HG03521 (cell line): Measurements from ENCODE around the gene CPVL.

ENCODE experiments used
- ATAC-seq: cut with Tn5 transposase; IDR thresholded peaks from one replicate; pipeline ENCODE4 v1.9.1; 2021; ENCODE audit warnings: mild to moderate bottlenecking, moderate library complexity; ENCODE audit not compliant: unreplicated experiment

Gene CPVL

GRCh38 chr7:29053105-29053872 is 93.0 kb downstream of the CPVL start:
- no peak for ATAC-seq

GRCh38 chr7:29046978-29047377 is 99.4 kb downstream of the CPVL start:
- ATAC-seq: no peak

GRCh38 chr7:29045258-29046086 is 100.9 kb downstream of the CPVL start:
- no peak for ATAC-seq

- ATAC-seq: no peak
These were observed 101.8 kb downstream of the CPVL start for GRCh38 chr7:29044554-29044953.

- ATAC-seq: no peak
These were observed 102.8 kb downstream of the CPVL start for GRCh38 chr7:29043576-29043975.

- ATAC-seq: no peak
These were observed 103.5 kb downstream of the CPVL start for GRCh38 chr7:29042824-29043231.

GRCh38 chr7:29041991-29042390 is 104.3 kb downstream of the CPVL start:
- ATAC-seq: no peak

- ATAC-seq: no peak
These were observed 105.8 kb downstream of the CPVL start for GRCh38 chr7:29040579-29040925.

GRCh38 chr7:29039821-29040578 is 106.3 kb downstream of the CPVL start:
- ATAC-seq: no peak

- no peak for ATAC-seq
These were observed 107.9 kb downstream of the CPVL start for GRCh38 chr7:29038463-29038862.

GRCh38 chr7:29035044-29035740 is 111.1 kb downstream of the CPVL start:
- ATAC-seq: no peak

GRCh38 chr7:29033584-29033983 is 112.8 kb downstream of the CPVL start:
- ATAC-seq: no peak

GRCh38 chr7:29032146-29032545 is 114.2 kb downstream of the CPVL start:
- no peak for ATAC-seq

- ATAC-seq: no peak
These were observed 115.5 kb downstream of the CPVL start for GRCh38 chr7:29030781-29031275.

GRCh38 chr7:29022291-29022988 is 123.9 kb downstream of the CPVL start:
- ATAC-seq: no peak

GRCh38 chr7:29019896-29020295 is 126.4 kb downstream of the CPVL start:
- ATAC-seq: no peak

- ATAC-seq: no peak
These were observed 127.0 kb downstream of the CPVL start for GRCh38 chr7:29019387-29019786.

GRCh38 chr7:29017713-29018112 is 128.6 kb downstream of the CPVL start:
- ATAC-seq: no peak

GRCh38 chr7:29014725-29015124 is 131.6 kb downstream of the CPVL start:
- no peak for ATAC-seq

GRCh38 chr7:29013931-29014330 is 132.4 kb downstream of the CPVL start:
- no peak for ATAC-seq
